Sigmoid colon (tissue), 7 donors: Measurements from ENCODE around the gene LTBP3. TPM values are rescaled to one million over a fixed set of nuclear protein-coding genes. Genes with fewer than 3 reads are reported as not detected.

Experiments
- DNase-seq: peaks from one replicate; pipeline ENCODE4 v3.0.0-alpha.2; 2019
- H3K27ac ChIP-seq, 4 donors: fragments of 200-600 bp; sonication (generic); one replicate each; pipeline ENCODE4 v1.5.1; 2016 to 2019; ENCODE audit warnings: mild to moderate bottlenecking in 1 of 4
- H3K27me3 ChIP-seq, 3 donors: fragments of 200-600 bp; sonication (generic); one replicate each; pipeline ENCODE4 v1.5.1; 2019; ENCODE audit warnings: mild to moderate bottlenecking in 1 of 3
- H3K36me3 ChIP-seq, 4 donors: fragments of 200-600 bp; sonication (generic); one replicate each; pipeline ENCODE4 v1.5.1; 2016 to 2019
- H3K4me1 ChIP-seq, 4 donors: fragments of 200-600 bp; sonication (generic); one replicate each; pipeline ENCODE4 v1.5.1; 2017 to 2019
- H3K4me3 ChIP-seq, 4 donors: fragments of 200-600 bp; sonication (generic); one replicate each; pipeline ENCODE4 v1.5.1; 2017 to 2019; ENCODE audit warnings: mild to moderate bottlenecking in 2 of 4, moderate library complexity in 1 of 4
- H3K9me3 ChIP-seq, 4 donors: fragments of 200-600 bp in 3 of 4; sonication (generic) in 3 of 4; one replicate each; pipeline versions ENCODE4 v1.5.1 to v1.6.1; 2013 to 2019
- CTCF ChIP-seq, 4 experiments: fragments of 450-650 bp in 3 of 4; fragments of 200-600 bp in 1 of 4; IDR thresholded peaks; one replicate each; pipeline ENCODE4 v1.5.1; 2016 to 2019; ENCODE audit warnings: antibody characterized with exemption in 4 of 4, mild to moderate bottlenecking in 3 of 4, moderate library complexity in 2 of 4
- EP300 ChIP-seq, 4 donors: sonication (generic); formaldehyde crosslinking; IDR thresholded peaks; one replicate each; pipeline ENCODE4 v1.6.1; 2017; ENCODE audit warnings: antibody characterized with exemption in 4 of 4
- POLR2A ChIP-seq, 2 donors: fragments of 450-650 bp; IDR thresholded peaks; one replicate each; pipeline ENCODE4 v1.6.1; 2016; ENCODE audit warnings: antibody characterized with exemption in 2 of 2, mild to moderate bottlenecking in 2 of 2, moderate library complexity in 2 of 2
- POLR2AphosphoS5 ChIP-seq, 4 donors: sonication (generic); formaldehyde crosslinking; IDR thresholded peaks; one replicate each; pipeline ENCODE4 v1.6.1; 2017; ENCODE audit warnings: antibody characterized with exemption in 4 of 4
- WGBS, 2 donors: extraction: QIAGEN DNeasy Blood & Tissue Kit; methylation state at CpG; one replicate each; pipeline ENCODE4 v1.1.7; 2013; 5-methylcytosine and 5-hydroxymethylcytosine counted together
- intact Hi-C: fragments of 100-400 bp; cut with DNase I; formaldehyde crosslinking; loops from one replicate; pipeline ENCODE4 v1.15.1; 2023
- polyA plus RNA-seq, 3 donors: library from polyadenylated mRNA; stranded (reverse); fragments of 200-250 nt; gene quantifications; one replicate each; pipeline ENCODE4 v1.2.3, GENCODE V29; 2013
- total RNA-seq, 4 donors: library from RNA; depleted of rRNA; stranded (reverse); fragments of >200 nt; gene quantifications; one replicate each; pipeline ENCODE4 v1.1.0, GENCODE V29; 2016
- donor health status: healthy with polysubstance abuse.
- donor health status: Bipolar disorder and iron deficiency.
- donor health status: healthy.

The LTBP3 gene
- total and polyA plus RNA-seq, 7 donors = 3.9 to 268 (median 79.6) TPM

DNA sequence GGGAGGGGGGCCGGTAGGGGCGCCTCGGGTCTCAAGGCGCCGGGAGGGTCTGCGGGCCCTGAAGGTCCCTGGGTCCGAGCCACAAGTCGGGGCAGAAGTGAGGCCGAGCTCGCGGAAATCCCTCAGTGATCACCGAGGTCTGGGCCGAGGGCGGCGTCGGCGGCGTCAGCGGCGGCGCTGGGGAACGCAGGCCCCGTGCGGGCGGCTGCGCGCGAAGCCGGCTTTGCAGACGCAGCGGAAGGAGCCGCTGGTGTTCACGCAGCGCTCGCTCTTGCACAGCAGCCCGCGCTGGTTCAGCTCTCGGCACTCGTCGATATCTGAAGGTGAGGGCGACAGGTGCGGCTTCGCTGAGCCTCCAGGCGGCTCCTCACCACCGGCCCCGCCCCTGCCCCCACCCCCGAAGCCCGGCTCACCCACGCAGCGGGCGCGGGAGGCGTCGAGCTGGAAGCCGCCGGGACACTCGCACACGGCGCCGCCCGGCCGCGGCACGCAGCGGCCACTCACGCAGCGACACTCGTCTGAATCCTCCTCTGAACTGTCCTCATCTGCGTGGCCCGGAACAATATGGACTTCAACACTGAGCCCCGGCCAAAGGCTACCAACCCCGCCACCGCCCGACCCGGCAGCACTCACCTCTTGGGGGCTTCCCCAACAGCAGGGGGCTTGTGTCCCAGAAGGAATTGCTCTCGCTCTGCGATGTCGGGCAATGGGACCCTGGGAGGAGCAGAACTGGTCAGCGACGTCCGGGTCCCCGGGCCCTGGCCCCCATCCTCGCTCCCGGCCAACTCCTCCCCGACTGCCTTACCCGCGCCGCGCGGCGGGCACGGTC lies 19.0 kb downstream of the LTBP3 start:
- H3K4me1 ChIP-seq = peaks cover 0 to 30% (median 26%) of the 10 kb centered on the region in 4 donors
- peak overlapping the region in 3 of 4 donors; percentile 50 to 52 (median 51) for H3K4me3 ChIP-seq
- peak overlapping the region; percentile 90 to 94 (median 91) for H3K27ac ChIP-seq
- TF ChIP-seq POLR2A (IDR thresholded peaks at IDR 0.05) (no peak), POLR2AphosphoS5 (IDR thresholded peaks at IDR 0.05) (peak in 1 of 4 donors; percentile 1)
- no peaks in the 10 kb centered on the region for H3K9me3 ChIP-seq
- WGBS, 2 donors = 89% methylated on average over 92 of the region's 92 CpGs
- no peaks in the 10 kb centered on the region for H3K27me3 ChIP-seq
- H3K36me3 ChIP-seq = peaks cover 0 to 63% (median 28%) of the 10 kb centered on the region in 4 donors
- intact Hi-C loops = no loop called here
- peak; percentile 70 for DNase-seq

DNA sequence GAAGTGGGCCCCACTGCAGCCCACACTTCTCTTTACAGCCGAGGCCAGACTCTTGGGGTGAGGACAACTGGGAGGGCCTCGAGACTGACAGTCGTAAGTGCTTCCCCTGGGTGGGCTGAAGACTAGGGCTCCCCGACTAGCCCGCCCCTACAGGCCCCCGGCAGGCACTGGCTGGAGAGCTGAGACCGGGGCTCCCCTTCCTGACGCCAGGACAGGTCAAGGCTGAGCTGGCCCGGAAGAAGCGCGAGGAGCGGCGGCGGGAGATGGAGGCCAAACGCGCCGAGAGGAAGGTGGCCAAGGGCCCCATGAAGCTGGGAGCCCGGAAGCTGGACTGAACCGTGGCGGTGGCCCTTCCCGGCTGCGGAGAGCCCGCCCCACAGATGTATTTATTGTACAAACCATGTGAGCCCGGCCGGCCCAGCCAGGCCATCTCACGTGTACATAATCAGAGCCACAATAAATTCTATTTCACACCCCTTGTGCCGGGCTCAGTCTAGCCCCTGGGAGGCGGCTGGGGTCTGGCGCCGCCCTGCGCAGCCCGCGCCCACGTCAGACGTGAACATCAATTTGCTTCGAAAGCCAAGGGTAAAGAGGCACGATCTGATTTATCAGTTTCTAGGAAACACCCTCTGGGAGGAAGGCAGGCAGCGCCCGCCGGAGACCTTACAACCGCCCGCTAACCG lies 19.8 kb downstream of the LTBP3 start:
- Histone ChIP-seq H3K4me3 (no peak overlapping the region), H3K27me3 (no peaks in the 10 kb centered on the region), H3K9me3 (no peaks in the 10 kb centered on the region), H3K36me3 (peaks cover 0 to 67% (median 29%) of the 10 kb centered on the region in 4 donors), H3K27ac (peak overlapping the region in 1 of 4 donors; percentile 94), H3K4me1 (peaks cover 0 to 30% (median 26%) of the 10 kb centered on the region in 4 donors)
- TF ChIP-seq EP300 (IDR thresholded peaks at IDR 0.05) = no peak
- peak in 1 of 4 donors; percentile 15 for TF ChIP-seq POLR2AphosphoS5 (IDR thresholded peaks at IDR 0.05)
- intact Hi-C loops = no loop called here
- 90 to 91% methylated on average over 43 of the region's 43 CpGs for WGBS, 2 donors
- DNase-seq = peak; percentile 68

DNA sequence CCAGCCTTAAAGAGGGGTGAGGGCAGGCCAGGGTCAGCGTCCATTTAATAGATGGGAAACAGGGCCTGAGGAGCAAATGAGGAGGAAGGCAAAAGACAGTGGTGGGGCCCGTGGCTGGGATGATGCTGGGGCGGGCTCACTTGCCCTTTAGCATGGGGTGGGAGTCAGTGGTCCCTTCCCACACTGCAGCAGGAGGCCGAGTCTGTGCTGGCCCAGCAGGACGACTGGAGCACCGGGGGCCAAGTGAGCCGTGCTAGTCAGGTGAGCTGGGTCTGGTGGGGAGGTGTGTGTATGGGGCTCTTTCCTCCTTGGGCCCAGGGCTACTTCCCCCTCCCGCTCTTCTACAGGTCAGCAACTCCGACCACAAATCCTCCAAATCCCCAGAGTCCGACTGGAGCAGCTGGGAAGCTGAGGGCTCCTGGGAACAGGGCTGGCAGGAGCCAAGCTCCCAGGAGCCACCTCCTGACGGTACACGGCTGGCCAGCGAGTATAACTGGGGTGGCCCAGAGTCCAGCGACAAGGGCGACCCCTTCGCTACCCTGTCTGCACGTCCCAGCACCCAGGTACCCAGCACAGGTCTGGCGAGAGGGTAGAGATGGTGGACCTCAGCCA lies 20.4 kb downstream of the LTBP3 start:
- peak; percentile 64 for DNase-seq
- Histone ChIP-seq H3K9me3 (no peaks in the 10 kb centered on the region), H3K27ac (no peak overlapping the region), H3K27me3 (no peaks in the 10 kb centered on the region), H3K4me3 (no peak overlapping the region), H3K4me1 (peaks cover 0 to 30% (median 26%) of the 10 kb centered on the region in 4 donors), H3K36me3 (peaks cover 2 to 67% (median 34%) of the 10 kb centered on the region in 4 donors)
- WGBS, 2 donors = 88 to 89% methylated on average over 18 of the region's 18 CpGs
- TF ChIP-seq EP300 (IDR thresholded peaks at IDR 0.05) (no peak), CTCF (IDR thresholded peaks at IDR 0.05) (no peak), POLR2AphosphoS5 (IDR thresholded peaks at IDR 0.05) (no peak), POLR2A (IDR thresholded peaks at IDR 0.05) (no peak)
- intact Hi-C loops = no loop called here

DNA sequence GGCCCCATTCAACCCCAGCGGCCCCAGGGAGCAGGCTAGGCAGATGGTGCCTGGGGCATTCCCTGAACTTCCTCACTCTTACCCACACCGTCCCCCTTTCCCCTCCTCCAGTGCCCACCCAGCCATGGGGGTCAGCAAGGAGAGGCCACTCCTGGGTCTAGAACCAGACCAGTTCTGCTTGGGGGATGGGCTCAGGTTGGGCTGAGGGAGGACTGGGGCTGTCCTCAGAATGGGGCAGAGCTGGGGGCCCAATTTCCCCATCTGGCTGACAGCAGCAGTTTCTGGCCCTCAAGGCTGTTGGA lies 20.9 kb downstream of the LTBP3 start:
- TF ChIP-seq POLR2AphosphoS5 (IDR thresholded peaks at IDR 0.05) (no peak), CTCF (IDR thresholded peaks at IDR 0.05) (no peak), EP300 (IDR thresholded peaks at IDR 0.05) (no peak), POLR2A (IDR thresholded peaks at IDR 0.05) (no peak)
- Histone ChIP-seq H3K9me3 (no peaks in the 10 kb centered on the region), H3K4me3 (no peak overlapping the region), H3K27me3 (no peaks in the 10 kb centered on the region), H3K27ac (no peak overlapping the region), H3K36me3 (peaks cover 7 to 70% (median 38%) of the 10 kb centered on the region in 4 donors), H3K4me1 (peaks cover 0 to 30% (median 26%) of the 10 kb centered on the region in 4 donors)
- 84 to 88% methylated on average over 2 of the region's 2 CpGs for WGBS, 2 donors
- DNase-seq = no peak
- intact Hi-C loops = no loop called here

DNA sequence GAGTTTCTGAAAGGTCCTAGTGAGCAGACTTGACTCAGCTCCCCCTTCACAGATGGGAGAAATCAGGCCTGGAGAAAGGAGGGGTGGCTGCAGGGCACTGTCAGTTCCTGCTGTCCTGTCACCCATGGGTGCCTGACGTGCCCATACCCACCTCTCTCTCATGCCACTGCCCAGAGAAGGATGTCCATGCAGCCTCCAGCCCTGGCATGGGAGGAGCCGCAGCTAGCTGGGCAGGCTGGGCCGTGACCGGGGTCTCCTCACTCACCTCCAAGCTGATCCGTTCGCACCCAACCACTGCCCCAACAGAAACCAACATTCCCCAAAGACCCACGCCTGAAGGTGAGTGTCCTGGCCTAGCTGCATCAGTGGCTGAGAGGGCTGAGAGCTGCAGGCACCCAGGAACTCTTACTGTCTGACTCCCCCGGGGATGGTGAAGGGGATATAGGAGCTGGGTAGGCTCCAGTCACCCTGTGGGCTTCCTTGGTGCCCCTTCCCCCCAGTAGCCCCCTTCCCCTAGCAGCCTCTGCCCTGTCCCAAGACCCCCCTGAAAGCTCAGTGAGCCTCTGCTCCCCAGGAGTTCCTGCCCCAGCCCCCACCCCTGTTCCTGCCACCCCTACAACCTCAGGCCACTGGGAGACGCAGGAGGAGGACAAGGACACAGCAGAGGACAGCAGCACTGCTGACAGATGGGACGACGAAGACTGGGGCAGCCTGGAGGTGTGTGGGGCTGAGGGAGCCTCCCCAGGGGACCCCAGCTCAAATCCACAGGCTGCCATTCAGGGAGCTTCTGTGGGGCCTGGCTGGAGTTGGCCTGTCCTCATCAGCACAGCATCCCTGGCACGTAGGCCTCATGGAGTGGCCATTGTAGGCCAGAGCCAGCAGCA lies 21.5 kb downstream of the LTBP3 start:
- Histone ChIP-seq H3K27ac (no peak overlapping the region), H3K9me3 (no peaks in the 10 kb centered on the region), H3K4me3 (no peak overlapping the region), H3K36me3 (peaks cover 13 to 76% (median 44%) of the 10 kb centered on the region in 4 donors), H3K4me1 (peaks cover 0 to 27% (median 23%) of the 10 kb centered on the region in 4 donors), H3K27me3 (no peaks in the 10 kb centered on the region)
- no peak for TF ChIP-seq POLR2A (IDR thresholded peaks at IDR 0.05)
- TF ChIP-seq POLR2AphosphoS5 (IDR thresholded peaks at IDR 0.05) = no peak
- no peak for TF ChIP-seq CTCF (IDR thresholded peaks at IDR 0.05)
- no peak for TF ChIP-seq EP300 (IDR thresholded peaks at IDR 0.05)
- intact Hi-C loops = no loop called here
- DNase-seq = peak; percentile 67
- WGBS, 2 donors = 83 to 90% methylated on average over 12 of the region's 12 CpGs
